IMR-90 (cell line): ENCODE results near the gene TAGLN. TPM values are rescaled to one million over a fixed set of nuclear protein-coding genes. Genes with fewer than 3 reads are reported as not detected.

Experiments used
- ATAC-seq: fragments of 200-7000 bp; cut with Tn5 transposase; 2 replicates; pipeline ENCODE4 v1.9.1; 2020; ENCODE audit warnings: low read depth, mild to moderate bottlenecking, moderate library complexity
- BruUV-seq: library from RNA; stranded (reverse); fragments of 400-500 nt; replicated peaks from 2 replicates; lab custom pipeline; 2021; lab: Mats Ljungman, UMichigan
- CTCF ChIA-PET: fragments of 300-600 bp; formaldehyde crosslinking; extraction: SDS; loops from one replicate; lab custom pipeline; 2021; ENCODE audit warnings: antibody characterized with exemption; lab: Yijun Ruan, JAX
- POLR2A ChIA-PET: fragments of 300-600 bp; sonication (Branson Sonifier 250); formaldehyde crosslinking; loops from one replicate; lab custom pipeline; 2022; ENCODE audit warnings: antibody characterized with exemption; ENCODE audit not compliant: unreplicated experiment; lab: Charles Lee
- DNase-seq: peaks from one replicate; pipeline ENCODE4 v3.0.0; 2013
- H2AFZ ChIP-seq: replicated peaks from 2 replicates; pipeline ENCODE3; 2013; ENCODE audit warnings: low read length, mild to moderate bottlenecking; ENCODE audit not compliant: poor library complexity
- H2AK5ac ChIP-seq: 2 replicates; pipeline ENCODE4 v1.6.1; 2013; ENCODE audit warnings: low read depth, low read length, inconsistent platforms
- H2AK9ac ChIP-seq: replicated peaks from 2 replicates; pipeline ENCODE3; 2013; ENCODE audit warnings: mild to moderate bottlenecking, low read depth, low read length, moderate library complexity; ENCODE audit not compliant: poor library complexity
- H2BK120ac ChIP-seq: 2 replicates; pipeline ENCODE4 v1.6.1; 2013; ENCODE audit warnings: low read depth, low read length, inconsistent platforms
- H2BK15ac ChIP-seq: 3 replicates; pipeline ENCODE4 v1.6.1; 2013; ENCODE audit warnings: low read depth, low read length, inconsistent platforms
- H2BK20ac ChIP-seq: 2 replicates; pipeline ENCODE4 v1.6.1; 2013; ENCODE audit warnings: low read depth, mild to moderate bottlenecking, inconsistent platforms, low read length, moderate library complexity
- H2BK5ac ChIP-seq: 2 replicates; pipeline ENCODE4 v1.6.1; 2013; ENCODE audit warnings: mild to moderate bottlenecking, low read depth, low read length, inconsistent platforms; ENCODE audit not compliant: poor library complexity, severe bottlenecking
- H3K14ac ChIP-seq: replicated peaks from 2 replicates; pipeline ENCODE4 v1.6.1; 2013; ENCODE audit warnings: low read depth, low read length, inconsistent platforms
- H3K18ac ChIP-seq: 2 replicates; pipeline ENCODE4 v1.6.1; 2013; ENCODE audit warnings: low read depth, low read length, control low read depth
- H3K23ac ChIP-seq: 2 replicates; pipeline ENCODE4 v1.6.1; 2013; ENCODE audit warnings: low read depth, low read length, inconsistent platforms
- H3K27ac ChIP-seq: 2 replicates; pipeline ENCODE4 v1.5.1; 2013; ENCODE audit warnings: mild to moderate bottlenecking, control low read depth, low read length; ENCODE audit not compliant: insufficient read depth
- H3K27me3 ChIP-seq: 2 replicates; pipeline ENCODE4 v1.6.1; 2013; ENCODE audit warnings: low read length; ENCODE audit not compliant: control insufficient read depth, insufficient read depth
- H3K36me3 ChIP-seq: 2 replicates; pipeline ENCODE4 v1.6.1; 2013; ENCODE audit warnings: low read length, mixed read lengths; ENCODE audit not compliant: control insufficient read depth, insufficient read depth
- H3K4ac ChIP-seq: 2 replicates; pipeline ENCODE4 v1.6.1; 2013; ENCODE audit warnings: low read depth, low read length, inconsistent platforms
- H3K4me1 ChIP-seq: 2 replicates; pipeline ENCODE4 v1.6.1; 2013; ENCODE audit warnings: low read length, mixed read lengths; ENCODE audit not compliant: control insufficient read depth, insufficient read depth
- H3K4me2 ChIP-seq: 2 replicates; pipeline ENCODE4 v1.6.1; 2013; ENCODE audit warnings: low read depth, mild to moderate bottlenecking, control low read depth, low read length, moderate library complexity
- H3K4me3 ChIP-seq: 2 replicates; pipeline ENCODE4 v1.5.1; 2013; ENCODE audit warnings: low read depth, mild to moderate bottlenecking, control low read depth, low read length, moderate library complexity; ENCODE audit not compliant: insufficient read depth
- H3K56ac ChIP-seq: 2 replicates; pipeline ENCODE4 v1.6.1; 2013; ENCODE audit warnings: low read length, inconsistent platforms; ENCODE audit not compliant: insufficient read depth; ENCODE audit errors: extremely low read depth
- H3K79me1 ChIP-seq, 2 experiments: 2 replicates each; pipeline ENCODE4 v1.6.1; 2013; ENCODE audit warnings: low read length in 2 of 2, inconsistent platforms in 1 of 2, low read depth in 1 of 2
- H3K9ac ChIP-seq: 2 replicates; pipeline ENCODE4 v1.6.1; 2013; ENCODE audit warnings: low read depth, low read length, control low read depth
- H3K9me1 ChIP-seq: 2 replicates; pipeline ENCODE4 v1.6.1; 2013; ENCODE audit warnings: low read length, inconsistent platforms; ENCODE audit not compliant: insufficient read depth
- H3K9me3 ChIP-seq: 2 replicates; pipeline ENCODE4 v1.6.1; 2013; ENCODE audit warnings: low read length; ENCODE audit not compliant: control insufficient read depth, insufficient read depth
- H4K20me1 ChIP-seq: 2 replicates; pipeline ENCODE4 v1.6.1; 2013; ENCODE audit warnings: low read length, inconsistent platforms; ENCODE audit not compliant: insufficient read depth
- H4K5ac ChIP-seq: 2 replicates; pipeline ENCODE4 v1.6.1; 2013; ENCODE audit warnings: mild to moderate bottlenecking, low read depth, low read length, control low read depth
- H4K8ac ChIP-seq, 2 experiments: 2 replicates each; pipeline ENCODE4 v1.6.1; 2013; ENCODE audit warnings: low read depth in 2 of 2, low read length in 2 of 2, control low read depth in 1 of 2, inconsistent platforms in 1 of 2
- H4K91ac ChIP-seq: 2 replicates; pipeline ENCODE4 v1.6.1; 2013; ENCODE audit warnings: low read depth, low read length, inconsistent platforms; ENCODE audit not compliant: insufficient read depth
- CEBPB ChIP-seq: IDR thresholded peaks from 2 replicates; pipeline ENCODE4 v1.6.1; 2012; ENCODE audit warnings: low read depth, low read length, improper control_type of control experiment
- CHD1 ChIP-seq: IDR thresholded peaks from 2 replicates; pipeline ENCODE4 v1.6.1; 2012; ENCODE audit warnings: low read depth, low read length, improper control_type of control experiment
- MAFK ChIP-seq: IDR thresholded peaks from 2 replicates; pipeline ENCODE4 v1.6.1; 2012; ENCODE audit warnings: low read depth, low read length, improper control_type of control experiment
- NFE2L2 ChIP-seq: fragments of 150-350 bp; IDR thresholded peaks from 2 replicates; pipeline ENCODE4 v1.6.1; 2016; ENCODE audit warnings: low read depth, mild to moderate bottlenecking, low read length
- RFX5 ChIP-seq: IDR thresholded peaks from 2 replicates; pipeline ENCODE4 v1.8.0; 2012; ENCODE audit warnings: low read depth, mild to moderate bottlenecking, low read length, moderate library complexity
- SMC3 ChIP-seq: fragments of 150-350 bp; IDR thresholded peaks from 2 replicates; pipeline ENCODE4 v1.6.1; 2016; ENCODE audit warnings: low read depth, mild to moderate bottlenecking, antibody characterized with exemption, low read length, moderate library complexity
- WGBS, 2 experiments: methylation state at CpG; one replicate each; pipeline versions ENCODE4 v1.1.5 to v1.1.7; 2013; ENCODE audit warnings: missing lambda C conversion rate in 2 of 2; ENCODE audit not compliant: insufficient read length in 1 of 2; ENCODE audit errors: extremely low coverage in 2 of 2; 5-methylcytosine and 5-hydroxymethylcytosine counted together
- dilution Hi-C: fragments of 300-500 bp; cut with HindIII; formaldehyde crosslinking; loops from one replicate; pipeline ENCODE4 v1.14.3; 2018; ENCODE audit warnings: low sequenced_read_pairs; ENCODE audit not compliant: unreplicated experiment
- in situ Hi-C: fragments of 300-500 bp; cut with MboI; formaldehyde crosslinking; loops from 3 replicates; pipeline ENCODE4 v1.14.3; 2019; ENCODE audit warnings: low sequenced_read_pairs, inconsistent platforms, mixed read lengths
- intact Hi-C: fragments of 100-400 bp; cut with micrococcal nuclease; formaldehyde crosslinking; loops from 2 replicates; pipeline ENCODE4 v1.10.0; 2022
- polyA plus RNA-seq, 3 experiments: library from polyadenylated mRNA; depleted of rRNA; stranded (reverse); fragments of >200 nt; gene quantifications; 2 replicates each; pipeline ENCODE4 v1.2.3, GENCODE V29; 2012; ENCODE audit warnings: low replicate concordance in 1 of 3
- total RNA-seq: library from RNA; depleted of rRNA; stranded (reverse); fragments of >200 nt; gene quantifications from 2 replicates; pipeline ENCODE4 v1.2.3, GENCODE V29; 2012
- TF ChIP-seq, protein P1 (sequence below): fragments of 150-350 bp; IDR thresholded peaks from 2 replicates; pipeline ENCODE4 v1.6.1; 2016; ENCODE audit warnings: low read depth, mild to moderate bottlenecking, low read length, moderate library complexity, borderline replicate concordance

Gene TAGLN
- total and polyA plus RNA-seq, 2 of the 4 experiments (the other 2 are of a cell fraction), result 2,558 to 3,760 TPM

GRCh38 chr11:117175104-117175503 lies 24.1 kb upstream of the TAGLN start:
- peaks cover 5% of the 10 kb centered on the region for H3K36me3 ChIP-seq
- 0 out of 2 replicates have a peak overlapping the region, but pooled peaks have one; percentile 37 for H3K23ac ChIP-seq
- no peak overlapping the region for H3K18ac ChIP-seq
- H3K79me1 ChIP-seq, result peaks cover 11 to 53% of the 10 kb centered on the region in 2 experiments
- peaks cover 21% of the 10 kb centered on the region for H3K4me1 ChIP-seq
- H3K27me3 ChIP-seq, result no peaks in the 10 kb centered on the region
- peaks cover 10% of the 10 kb centered on the region for H4K20me1 ChIP-seq
- H2AK9ac ChIP-seq, result no peak overlapping the region
- H3K4me2 ChIP-seq, result no peak overlapping the region
- no TSS peak for BruUV-seq
- H2BK120ac ChIP-seq, result no peak overlapping the region
- in situ Hi-C loops, result no loop called here
- no peaks in the 10 kb centered on the region for H3K9me3 ChIP-seq
- DNase-seq (no peak), ATAC-seq (no peak)
- H2AFZ ChIP-seq, result no peak overlapping the region
- no peak overlapping the region for H2BK15ac ChIP-seq
- POLR2A ChIA-PET, result no interaction called here
- no peak overlapping the region for H3K14ac ChIP-seq
- no peak overlapping the region for H2BK20ac ChIP-seq
- H4K91ac ChIP-seq, result no peak overlapping the region
- H4K5ac ChIP-seq, result no peak overlapping the region
- no peak overlapping the region for H3K4ac ChIP-seq
- TF ChIP-seq RFX5 (no peak), MAFK (no peak), CEBPB (no peak), SMC3 (no peak), NFE2L2 (no peak), CHD1 (no peak)
- TF ChIP-seq, protein P1, sequence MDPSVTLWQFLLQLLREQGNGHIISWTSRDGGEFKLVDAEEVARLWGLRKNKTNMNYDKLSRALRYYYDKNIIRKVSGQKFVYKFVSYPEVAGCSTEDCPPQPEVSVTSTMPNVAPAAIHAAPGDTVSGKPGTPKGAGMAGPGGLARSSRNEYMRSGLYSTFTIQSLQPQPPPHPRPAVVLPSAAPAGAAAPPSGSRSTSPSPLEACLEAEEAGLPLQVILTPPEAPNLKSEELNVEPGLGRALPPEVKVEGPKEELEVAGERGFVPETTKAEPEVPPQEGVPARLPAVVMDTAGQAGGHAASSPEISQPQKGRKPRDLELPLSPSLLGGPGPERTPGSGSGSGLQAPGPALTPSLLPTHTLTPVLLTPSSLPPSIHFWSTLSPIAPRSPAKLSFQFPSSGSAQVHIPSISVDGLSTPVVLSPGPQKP, result no peak
- intact Hi-C loops, result no loop called here
- no peak overlapping the region for H2AK5ac ChIP-seq
- H3K4me3 ChIP-seq, result no peak overlapping the region
- H3K27ac ChIP-seq, result no peak overlapping the region
- H3K9me1 ChIP-seq, result peaks cover 13% of the 10 kb centered on the region
- dilution Hi-C loops, result no loop called here
- CTCF ChIA-PET, result no interaction called here
- H2BK5ac ChIP-seq, result no peak overlapping the region
- 67% methylated on average over 3 of the region's 7 CpGs; no CpG with 5 or more reads in 1 of the 2 experiments for WGBS, 2 experiments
- H3K9ac ChIP-seq, result no peak overlapping the region
- H4K8ac ChIP-seq, result no peak overlapping the region
- H3K56ac ChIP-seq, result no peak overlapping the region
